HEK293 (cell line): ENCODE results near the gene PKDREJ.

Experiments
- CTCF ChIA-PET: fragments of 350-600 bp; formaldehyde crosslinking; extraction: SDS; loops from one replicate; lab custom pipeline; 2021; ENCODE audit warnings: antibody characterized with exemption; lab: Yijun Ruan, JAX
- POLR2A ChIA-PET: fragments of 300-600 bp; formaldehyde crosslinking; extraction: SDS; loops from one replicate; lab custom pipeline; 2020; ENCODE audit warnings: antibody characterized with exemption, inconsistent platforms; lab: Yijun Ruan, JAX
- H3K27ac ChIP-seq: fragments of 200-500 bp; sonication (Bioruptor generic); 2 replicates; pipeline ENCODE4 v1.5.1; 2014; ENCODE audit warnings: low read depth, low read length, control low read depth, inconsistent platforms; ENCODE audit errors: extremely low read depth
- H3K36me3 ChIP-seq, 2 experiments: fragments of 200-500 bp in 1 of 2; sonication (Bioruptor generic) in 1 of 2; 1 replicate in 1 of 2; 2 replicates in 1 of 2; pipeline ENCODE4 v1.5.1; 2014 to 2017; ENCODE audit warnings: inconsistent platforms in 2 of 2, low read length in 2 of 2; ENCODE audit not compliant: control insufficient read depth in 2 of 2, insufficient read depth in 1 of 2
- H3K4me1 ChIP-seq: fragments of 200-500 bp; sonication (Bioruptor generic); 2 replicates; pipeline ENCODE4 v1.5.1; 2014; ENCODE audit warnings: mild to moderate bottlenecking, low read length, inconsistent platforms; ENCODE audit not compliant: control insufficient read depth, insufficient read depth
- H3K4me3 ChIP-seq: 2 replicates; pipeline ENCODE4 v1.5.1; 2011; ENCODE audit warnings: low read depth, mild to moderate bottlenecking, control low read depth, low read length, moderate library complexity
- H3K9me3 ChIP-seq: fragments of 200-500 bp; sonication (Bioruptor generic); 2 replicates; pipeline ENCODE4 v1.5.1; 2014; ENCODE audit warnings: low read depth, low read length, inconsistent platforms; ENCODE audit not compliant: control insufficient read depth, insufficient read depth
- BCL11A ChIP-seq: fragments of 450-650 bp; formaldehyde crosslinking; IDR thresholded peaks from 2 replicates; pipeline ENCODE4 v1.5.1; 2016; ENCODE audit warnings: low read depth, missing biosample characterization, missing genetic modification characterization
- BCL6B ChIP-seq: fragments of 450-650 bp; formaldehyde crosslinking; IDR thresholded peaks from 2 replicates; pipeline ENCODE4 v1.5.1; 2017; ENCODE audit warnings: missing biosample characterization, missing genetic modification characterization
- KLF8 ChIP-seq: fragments of 450-650 bp; formaldehyde crosslinking; IDR thresholded peaks from 2 replicates; pipeline ENCODE4 v1.5.1; 2016; ENCODE audit warnings: missing biosample characterization, missing genetic modification characterization
- RBAK ChIP-seq: fragments of 450-650 bp; formaldehyde crosslinking; IDR thresholded peaks from 2 replicates; pipeline ENCODE4 v1.5.1; 2016; ENCODE audit warnings: missing biosample characterization, missing genetic modification characterization
- TCF7L2 ChIP-seq: IDR thresholded peaks from 2 replicates; pipeline ENCODE4 v1.6.1; 2011; ENCODE audit warnings: low read depth, mild to moderate bottlenecking, inconsistent platforms, low read length, moderate library complexity, borderline replicate concordance
- WT1 ChIP-seq: fragments of 450-650 bp; formaldehyde crosslinking; IDR thresholded peaks from 2 replicates; pipeline ENCODE4 v1.5.1; 2016; ENCODE audit warnings: missing biosample characterization, missing genetic modification characterization
- ZBTB21 ChIP-seq: fragments of 450-650 bp; formaldehyde crosslinking; IDR thresholded peaks from 2 replicates; pipeline ENCODE4 v1.5.1; 2017; ENCODE audit warnings: missing biosample characterization, missing genetic modification characterization
- ZBTB26 ChIP-seq: fragments of 450-650 bp; formaldehyde crosslinking; optimal IDR thresholded peaks from 2 replicates; pipeline ENCODE3; 2016; ENCODE audit warnings: missing biosample characterization, mild to moderate bottlenecking, missing genetic modification characterization
- ZBTB49 ChIP-seq: fragments of 450-650 bp; formaldehyde crosslinking; IDR thresholded peaks from 2 replicates; pipeline ENCODE4 v1.5.1; 2016; ENCODE audit warnings: missing biosample characterization, missing genetic modification characterization, low read depth
- ZFP37 ChIP-seq: fragments of 450-650 bp; formaldehyde crosslinking; IDR thresholded peaks from 2 replicates; pipeline ENCODE4 v1.5.1; 2016; ENCODE audit warnings: missing biosample characterization, missing genetic modification characterization
- ZFP41 ChIP-seq: fragments of 450-650 bp; formaldehyde crosslinking; IDR thresholded peaks from 2 replicates; pipeline ENCODE4 v1.5.1; 2016; ENCODE audit warnings: missing biosample characterization, missing genetic modification characterization, borderline replicate concordance
- ZNF362 ChIP-seq: fragments of 450-650 bp; formaldehyde crosslinking; IDR thresholded peaks from 2 replicates; pipeline ENCODE4 v1.5.1; 2016; ENCODE audit warnings: missing biosample characterization, missing genetic modification characterization
- ZNF366 ChIP-seq: fragments of 450-650 bp; formaldehyde crosslinking; conservative IDR thresholded peaks from 2 replicates; pipeline ENCODE4 v1.5.1; 2016; ENCODE audit warnings: missing biosample characterization, missing genetic modification characterization
- ZNF501 ChIP-seq: fragments of 450-650 bp; formaldehyde crosslinking; IDR thresholded peaks from 2 replicates; pipeline ENCODE4 v1.5.1; 2016; ENCODE audit warnings: missing biosample characterization, missing genetic modification characterization
- ZNF645 ChIP-seq: fragments of 450-650 bp; formaldehyde crosslinking; IDR thresholded peaks from 2 replicates; pipeline ENCODE4; 2016; ENCODE audit warnings: missing biosample characterization, missing genetic modification characterization
- ZNF658 ChIP-seq: fragments of 450-650 bp; formaldehyde crosslinking; IDR thresholded peaks from 2 replicates; pipeline ENCODE4; 2016; ENCODE audit warnings: missing biosample characterization, missing genetic modification characterization
- ZNF692 ChIP-seq: fragments of 450-650 bp; formaldehyde crosslinking; IDR thresholded peaks from 2 replicates; pipeline ENCODE4 v1.5.1; 2016; ENCODE audit warnings: missing biosample characterization, missing genetic modification characterization

PKDREJ gene

GRCh38 chr22:46220921-46221320 is 42.2 kb downstream of the PKDREJ start:
- H3K4me3 ChIP-seq, result no peak overlapping the region
- POLR2A ChIA-PET, result no interaction called here
- TF ChIP-seq ZBTB26 (tag by site-specific recombination) (no peak), ZFP41 (tag by site-specific recombination) (no peak), ZNF362 (no peak), ZFP37 (tag by site-specific recombination) (no peak), BCL11A (no peak), RBAK (tag by site-specific recombination) (no peak)
- CTCF ChIA-PET, result no interaction called here
- peaks cover 10 to 45% of the 10 kb centered on the region in 2 experiments; a peak in 2 of 3 replicates for H3K36me3 ChIP-seq
- H3K27ac ChIP-seq, result no peak overlapping the region
- H3K9me3 ChIP-seq, result no peaks in the 10 kb centered on the region
- H3K4me1 ChIP-seq, result no peaks in the 10 kb centered on the region

GRCh38 chr22:46219636-46220035 is 43.5 kb downstream of the PKDREJ start:
- TF ChIP-seq ZNF366 (tag by site-specific recombination), result no peak
- no peak for TF ChIP-seq ZNF658 (tag by site-specific recombination)
- no peak for TF ChIP-seq BCL6B
- no peak for TF ChIP-seq TCF7L2
- TF ChIP-seq ZNF645 (tag by site-specific recombination), result no peak
- TF ChIP-seq WT1 (tag by site-specific recombination), result no peak
- no peak for TF ChIP-seq KLF8
- TF ChIP-seq ZBTB21 (tag by site-specific recombination), result no peak
- TF ChIP-seq ZNF692, result no peak
- TF ChIP-seq ZBTB49 (tag by site-specific recombination), result no peak
- TF ChIP-seq ZNF501 (tag by site-specific recombination), result no peak
- TF ChIP-seq, all 188 proteins: peak for 0

More at GRCh38 chr22:46219636-46220035, 43.5 kb downstream of the PKDREJ start:
- ChIA-PET POLR2A (no interaction called here), CTCF (no interaction called here)
- no peaks in the 10 kb centered on the region for H3K9me3 ChIP-seq
- H3K4me3 ChIP-seq, result no peak overlapping the region
- H3K27ac ChIP-seq, result no peak overlapping the region
- no peaks in the 10 kb centered on the region for H3K4me1 ChIP-seq
- H3K36me3 ChIP-seq, result peaks cover 10 to 43% of the 10 kb centered on the region in 2 experiments; a peak in 2 of 3 replicates
